ENCODE results near the gene MUC4. TPM values are rescaled to one million over a fixed set of nuclear protein-coding genes. Genes with fewer than 3 reads are reported as not detected.
"Not testable (repeated sequence)": the region's sequence is repeated elsewhere in the genome, so short reads cannot be mapped to it uniquely, and the experiment has no call there.

The MUC4 gene
- total RNA-seq, 6 experiments from 2014 or later, result not detected

DNA sequence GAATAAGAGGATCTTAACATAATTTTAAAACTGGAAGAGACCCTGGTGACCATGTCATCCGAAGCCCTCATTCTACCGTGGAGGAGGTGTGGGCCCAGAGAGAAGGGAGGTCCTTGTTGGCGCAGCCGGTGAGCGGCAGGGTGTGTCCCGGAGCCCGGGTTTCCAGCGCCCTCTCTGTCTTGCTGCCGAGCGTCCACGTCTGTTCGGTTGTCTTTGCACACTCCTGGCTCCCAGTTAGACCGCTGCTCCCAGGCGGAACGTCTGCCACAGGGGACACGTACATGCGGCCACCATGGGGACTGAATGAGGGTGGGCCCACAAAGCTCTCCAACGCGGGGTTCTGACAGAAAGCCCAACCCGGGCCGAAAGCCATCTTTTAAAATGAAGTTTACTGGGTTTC is 6.6 kb upstream of the MUC4 start:
- no peaks in the 10 kb centered on the region for H3K36me3 Mint-ChIP-seq (ENCODE audit: low read depth)
- peaks cover 12% of the 10 kb centered on the region for H3K27me3 Mint-ChIP-seq (ENCODE audit: insufficient read depth)
- no peak overlapping the region for H3K27ac Mint-ChIP-seq
- no peak overlapping the region for H3K4me3 Mint-ChIP-seq
- H3K4me1 Mint-ChIP-seq (ENCODE audit: low read depth), result no peaks in the 10 kb centered on the region
- no peak for DNase-seq
- TF ChIP-seq, protein P1, sequence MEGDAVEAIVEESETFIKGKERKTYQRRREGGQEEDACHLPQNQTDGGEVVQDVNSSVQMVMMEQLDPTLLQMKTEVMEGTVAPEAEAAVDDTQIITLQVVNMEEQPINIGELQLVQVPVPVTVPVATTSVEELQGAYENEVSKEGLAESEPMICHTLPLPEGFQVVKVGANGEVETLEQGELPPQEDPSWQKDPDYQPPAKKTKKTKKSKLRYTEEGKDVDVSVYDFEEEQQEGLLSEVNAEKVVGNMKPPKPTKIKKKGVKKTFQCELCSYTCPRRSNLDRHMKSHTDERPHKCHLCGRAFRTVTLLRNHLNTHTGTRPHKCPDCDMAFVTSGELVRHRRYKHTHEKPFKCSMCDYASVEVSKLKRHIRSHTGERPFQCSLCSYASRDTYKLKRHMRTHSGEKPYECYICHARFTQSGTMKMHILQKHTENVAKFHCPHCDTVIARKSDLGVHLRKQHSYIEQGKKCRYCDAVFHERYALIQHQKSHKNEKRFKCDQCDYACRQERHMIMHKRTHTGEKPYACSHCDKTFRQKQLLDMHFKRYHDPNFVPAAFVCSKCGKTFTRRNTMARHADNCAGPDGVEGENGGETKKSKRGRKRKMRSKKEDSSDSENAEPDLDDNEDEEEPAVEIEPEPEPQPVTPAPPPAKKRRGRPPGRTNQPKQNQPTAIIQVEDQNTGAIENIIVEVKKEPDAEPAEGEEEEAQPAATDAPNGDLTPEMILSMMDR (IDR thresholded peaks at IDR 0.05), result no peak
- no peaks in the 10 kb centered on the region for H3K9me3 Mint-ChIP-seq

DNA sequence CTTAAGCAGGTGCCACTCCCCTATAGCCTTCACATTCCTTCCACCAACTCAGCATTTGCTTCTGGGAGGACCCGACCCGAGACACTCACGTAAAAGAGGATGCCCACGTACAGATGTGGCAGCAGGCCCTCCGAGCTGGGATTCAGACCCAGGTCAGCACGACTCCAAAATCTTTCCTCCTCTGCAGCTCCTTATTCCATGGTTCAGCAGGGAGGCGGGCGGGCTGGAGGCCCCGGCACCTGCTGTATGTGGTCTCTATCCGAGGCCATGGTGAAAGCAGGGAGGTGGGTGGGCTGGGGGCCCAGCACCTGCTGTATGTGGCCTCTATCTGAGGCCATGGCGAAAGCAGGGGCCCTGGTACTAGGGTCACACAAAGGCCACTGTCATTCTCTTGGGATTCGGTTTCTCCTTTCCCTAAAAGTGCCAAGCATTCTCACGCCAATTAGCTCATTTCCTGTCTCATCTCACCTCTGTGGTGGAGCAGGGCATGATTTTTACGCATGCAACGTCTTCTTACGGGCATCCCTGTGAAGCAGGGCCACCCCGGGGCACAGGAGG is 5.9 kb upstream of the MUC4 start:
- Mint-ChIP-seq H3K4me3 (no peak overlapping the region), H3K27me3 (ENCODE audit: insufficient read depth) (peaks cover 15% of the 10 kb centered on the region), H3K36me3 (ENCODE audit: low read depth) (no peaks in the 10 kb centered on the region), H3K4me1 (ENCODE audit: low read depth) (no peaks in the 10 kb centered on the region), H3K9me3 (no peaks in the 10 kb centered on the region), H3K27ac (no peak overlapping the region)
- TF ChIP-seq, protein P1 (IDR thresholded peaks at IDR 0.05), result no peak
- no peak for DNase-seq

DNA sequence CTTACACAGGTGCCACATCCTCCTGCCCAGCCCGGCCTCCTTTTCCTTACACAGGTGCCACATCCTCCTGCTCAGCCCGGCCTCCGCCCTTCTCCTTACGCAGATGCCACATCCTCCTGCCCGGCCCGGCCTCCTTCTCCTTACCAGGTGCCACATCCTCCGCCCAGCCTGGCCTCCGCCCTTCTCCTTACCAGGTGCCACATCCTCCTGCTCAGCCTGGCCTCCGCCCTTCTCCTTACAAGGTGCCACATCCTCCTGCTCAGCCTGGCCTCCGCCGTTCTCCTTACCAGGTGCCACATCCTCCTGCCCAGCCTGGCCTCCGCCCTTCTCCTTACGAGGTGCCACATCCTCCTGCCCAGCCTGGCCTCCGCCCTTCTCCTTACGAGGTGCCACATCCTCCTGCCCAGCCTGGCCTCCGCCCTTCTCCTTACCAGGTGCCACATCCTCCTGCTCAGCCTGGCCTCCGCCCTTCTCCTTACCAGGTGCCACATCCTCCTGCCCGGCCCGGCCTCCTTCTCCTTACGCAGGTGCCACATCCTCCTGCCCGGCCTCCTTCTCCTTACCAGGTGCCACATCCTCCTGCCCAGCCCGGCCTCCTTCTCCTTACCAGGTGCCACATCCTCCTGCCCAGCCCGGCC is 4.7 kb upstream of the MUC4 start:
- DNase-seq; H3K36me3 Mint-ChIP-seq (ENCODE audit: low read depth); H3K4me1 Mint-ChIP-seq (ENCODE audit: low read depth); H3K27ac Mint-ChIP-seq; H3K27me3 Mint-ChIP-seq (ENCODE audit: insufficient read depth); H3K4me3 Mint-ChIP-seq; H3K9me3 Mint-ChIP-seq: not testable (repeated sequence)

DNA sequence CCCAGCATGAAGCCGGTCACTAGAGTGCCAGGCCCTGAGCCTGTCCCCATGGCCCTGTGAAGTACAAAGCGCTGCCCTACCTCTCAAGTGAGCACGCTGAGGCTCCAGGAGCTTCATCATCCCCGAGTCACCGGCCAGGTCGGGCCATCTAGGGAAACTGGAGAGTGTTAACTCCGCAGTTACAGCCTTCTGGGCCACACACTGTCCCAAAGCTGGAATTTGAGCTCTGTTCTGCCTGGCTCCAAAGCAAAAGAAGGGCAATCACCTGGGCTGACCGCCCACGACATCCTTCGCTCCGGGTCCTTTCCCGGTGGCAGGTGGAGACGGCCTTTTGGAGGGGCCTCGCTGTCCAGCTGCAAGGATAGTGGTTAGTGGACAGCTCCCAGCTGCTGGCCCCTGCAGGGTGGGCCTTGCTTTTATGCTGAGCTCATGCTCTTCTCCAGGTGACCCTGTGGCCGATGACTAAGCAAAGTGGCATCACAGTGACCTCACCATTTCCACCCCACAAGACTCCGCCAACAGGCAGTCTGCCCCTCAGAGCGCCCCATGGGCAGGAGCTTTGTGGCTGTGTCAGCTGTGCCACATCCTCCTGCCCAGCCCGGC is 3.5 kb upstream of the MUC4 start:
- H3K36me3 Mint-ChIP-seq (ENCODE audit: low read depth), result no peaks in the 10 kb centered on the region
- no peak overlapping the region for H3K4me3 Mint-ChIP-seq
- no peak for DNase-seq
- peaks cover 7% of the 10 kb centered on the region for H3K27me3 Mint-ChIP-seq (ENCODE audit: insufficient read depth)
- TF ChIP-seq, protein P1 (IDR thresholded peaks at IDR 0.05), result no peak
- H3K4me1 Mint-ChIP-seq (ENCODE audit: low read depth), result no peaks in the 10 kb centered on the region
- H3K9me3 Mint-ChIP-seq, result no peaks in the 10 kb centered on the region
- no peak overlapping the region for H3K27ac Mint-ChIP-seq

DNA sequence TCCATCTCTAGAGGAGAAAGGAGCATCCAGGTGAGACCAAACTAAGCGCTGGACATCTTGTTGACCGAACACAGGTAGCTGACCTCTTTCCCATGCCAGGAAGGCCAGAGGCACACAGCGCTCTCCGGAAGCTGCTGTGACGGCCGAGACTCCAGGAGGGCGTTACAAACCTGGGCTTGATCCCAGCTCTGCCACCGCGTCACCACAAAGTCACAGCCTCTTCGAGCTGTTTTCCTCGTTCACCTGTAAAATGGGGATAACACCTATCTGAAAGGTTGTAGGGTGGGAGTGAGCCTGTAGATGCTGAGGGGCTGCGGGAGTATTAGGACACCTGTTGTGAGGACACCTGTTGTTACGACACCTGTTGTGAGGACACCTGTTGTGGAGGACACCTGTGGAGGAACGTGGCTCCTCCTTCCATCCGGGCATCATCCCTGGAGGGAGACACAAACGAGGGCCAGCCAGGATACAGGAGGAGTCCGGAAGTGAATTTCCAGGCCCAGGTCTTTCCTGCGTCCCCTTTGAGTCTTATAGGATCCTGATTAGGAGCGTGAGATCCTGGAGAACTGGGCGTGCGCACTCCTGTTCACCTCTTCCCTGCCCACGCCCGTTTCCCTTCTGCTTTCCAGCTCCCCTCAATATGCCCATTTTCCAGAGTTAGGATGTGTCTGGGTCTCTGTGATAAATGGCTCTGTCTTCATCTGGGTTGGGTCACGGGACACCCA is 2.3 kb upstream of the MUC4 start:
- Mint-ChIP-seq H3K27ac (no peak overlapping the region), H3K27me3 (ENCODE audit: insufficient read depth) (peaks cover 10% of the 10 kb centered on the region), H3K36me3 (ENCODE audit: low read depth) (no peaks in the 10 kb centered on the region), H3K4me1 (ENCODE audit: low read depth) (no peaks in the 10 kb centered on the region), H3K9me3 (no peaks in the 10 kb centered on the region), H3K4me3 (no peak overlapping the region)
- no peak for DNase-seq
- TF ChIP-seq, protein P1 (IDR thresholded peaks at IDR 0.05), result no peak

DNA sequence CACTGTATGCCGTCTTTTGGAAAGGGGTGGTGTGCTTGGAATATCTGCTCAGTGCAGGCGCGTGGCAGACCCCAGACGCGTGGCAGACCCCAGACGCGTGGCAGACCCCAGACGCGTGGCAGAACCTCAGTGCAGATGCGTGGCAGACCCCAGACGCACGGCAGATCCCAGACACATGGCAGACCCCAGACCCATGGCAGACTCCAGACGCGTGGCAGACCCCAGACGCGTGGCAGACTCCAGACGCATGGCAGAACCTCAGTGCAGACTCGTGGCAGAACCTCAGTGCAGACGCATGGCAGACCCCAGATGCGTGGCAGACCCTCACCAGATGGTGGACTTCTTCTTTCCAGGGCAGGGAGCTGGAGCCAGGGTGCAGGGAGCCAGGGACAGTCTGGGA is 637 bp upstream of the MUC4 start:
- Mint-ChIP-seq H3K4me3 (no peak overlapping the region), H3K4me1 (ENCODE audit: low read depth) (no peaks in the 10 kb centered on the region), H3K27ac (no peak overlapping the region), H3K9me3 (no peaks in the 10 kb centered on the region), H3K36me3 (ENCODE audit: low read depth) (no peaks in the 10 kb centered on the region), H3K27me3 (ENCODE audit: insufficient read depth) (peaks cover 13% of the 10 kb centered on the region)
- DNase-seq, result no peak
- TF ChIP-seq, protein P1 (IDR thresholded peaks at IDR 0.05), result no peak
